RWPE2 (cell line): Measurements from ENCODE around the gene FAM124A.
A peak's percentile ranks its signal among the peaks of the same experiment; 100 is the strongest.

Source experiments
- ATAC-seq: fragments of 200-7000 bp; cut with Tn5 transposase; 3 replicates; pipeline ENCODE4 v1.9.1; 2021; ENCODE audit warnings: low read depth
- DNase-seq: peaks from one replicate; pipeline ENCODE4 v3.0.0-alpha.2; 2020; ENCODE audit warnings: low spot score
- H3K27ac ChIP-seq: fragments of 450-650 bp; 2 replicates; pipeline ENCODE4 v1.5.1; 2017; ENCODE audit warnings: mild to moderate bottlenecking; ENCODE audit not compliant: poor library complexity, severe bottlenecking
- H3K27me3 ChIP-seq: fragments of 250-450 bp; sonication (Bioruptor Pico); 2 replicates; pipeline ENCODE4 v1.5.1; 2021; ENCODE audit warnings: mild to moderate bottlenecking, moderate library complexity; ENCODE audit not compliant: insufficient read depth, poor library complexity, severe bottlenecking
- H3K36me3 ChIP-seq: fragments of 250-450 bp; sonication (Bioruptor Pico); 2 replicates; pipeline ENCODE4 v1.5.1; 2020; ENCODE audit warnings: low read depth, mild to moderate bottlenecking, moderate library complexity
- H3K4me1 ChIP-seq: fragments of 250-450 bp; sonication (Bioruptor Pico); 2 replicates; pipeline ENCODE4 v1.5.1; 2021; ENCODE audit warnings: mild to moderate bottlenecking, moderate library complexity; ENCODE audit not compliant: insufficient read depth, poor library complexity, severe bottlenecking
- H3K4me3 ChIP-seq: fragments of 250-450 bp; sonication (Bioruptor Pico); 2 replicates; pipeline ENCODE4 v1.5.1; 2021; ENCODE audit warnings: mild to moderate bottlenecking, moderate library complexity; ENCODE audit not compliant: severe bottlenecking
- H3K9me3 ChIP-seq: fragments of 250-450 bp; sonication (Bioruptor Pico); 2 replicates; pipeline ENCODE4 v1.5.1; 2021; ENCODE audit warnings: mild to moderate bottlenecking, moderate library complexity; ENCODE audit not compliant: severe bottlenecking
- TF ChIP-seq, protein P1 (sequence below): fragments of 450-650 bp; IDR thresholded peaks from one replicate; pipeline ENCODE4 v1.5.1; 2017; ENCODE audit warnings: mild to moderate bottlenecking, moderate library complexity; ENCODE audit not compliant: poor library complexity, severe bottlenecking

The FAM124A gene

GRCh38 chr13:51262501-51263211 is 40.5 kb downstream of the FAM124A start:
- Histone ChIP-seq H3K27me3 (no peaks in the 10 kb centered on the region), H3K4me3 (no peak overlapping the region), H3K27ac (no peak overlapping the region), H3K36me3 (no peaks in the 10 kb centered on the region), H3K9me3 (no peaks in the 10 kb centered on the region), H3K4me1 (no peaks in the 10 kb centered on the region)
- DNase-seq (no peak), ATAC-seq (no peak)
- TF ChIP-seq, protein P1, sequence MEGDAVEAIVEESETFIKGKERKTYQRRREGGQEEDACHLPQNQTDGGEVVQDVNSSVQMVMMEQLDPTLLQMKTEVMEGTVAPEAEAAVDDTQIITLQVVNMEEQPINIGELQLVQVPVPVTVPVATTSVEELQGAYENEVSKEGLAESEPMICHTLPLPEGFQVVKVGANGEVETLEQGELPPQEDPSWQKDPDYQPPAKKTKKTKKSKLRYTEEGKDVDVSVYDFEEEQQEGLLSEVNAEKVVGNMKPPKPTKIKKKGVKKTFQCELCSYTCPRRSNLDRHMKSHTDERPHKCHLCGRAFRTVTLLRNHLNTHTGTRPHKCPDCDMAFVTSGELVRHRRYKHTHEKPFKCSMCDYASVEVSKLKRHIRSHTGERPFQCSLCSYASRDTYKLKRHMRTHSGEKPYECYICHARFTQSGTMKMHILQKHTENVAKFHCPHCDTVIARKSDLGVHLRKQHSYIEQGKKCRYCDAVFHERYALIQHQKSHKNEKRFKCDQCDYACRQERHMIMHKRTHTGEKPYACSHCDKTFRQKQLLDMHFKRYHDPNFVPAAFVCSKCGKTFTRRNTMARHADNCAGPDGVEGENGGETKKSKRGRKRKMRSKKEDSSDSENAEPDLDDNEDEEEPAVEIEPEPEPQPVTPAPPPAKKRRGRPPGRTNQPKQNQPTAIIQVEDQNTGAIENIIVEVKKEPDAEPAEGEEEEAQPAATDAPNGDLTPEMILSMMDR = no peak

DNA sequence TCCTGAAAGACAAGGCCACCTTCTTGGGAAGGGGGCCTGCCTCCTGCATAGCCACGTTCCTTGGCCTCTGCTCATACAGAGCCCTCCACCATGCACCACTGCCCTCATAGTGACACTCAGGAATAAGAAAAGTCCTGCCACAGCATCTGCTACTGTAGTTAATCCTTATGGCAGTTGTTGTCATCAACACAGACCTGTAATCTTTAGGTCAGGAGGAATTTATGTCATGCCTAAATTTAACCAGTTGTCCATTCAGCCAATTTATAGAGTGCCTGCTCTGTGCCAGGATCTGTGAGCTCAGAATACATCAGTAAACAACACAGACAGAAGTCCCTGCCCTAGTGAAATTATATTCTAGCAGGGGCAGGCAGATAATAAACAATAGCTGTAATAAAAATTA is 44.4 kb downstream of the FAM124A start:
- Histone ChIP-seq H3K27me3 (no peaks in the 10 kb centered on the region), H3K36me3 (no peaks in the 10 kb centered on the region), H3K27ac (no peak overlapping the region), H3K4me3 (no peak overlapping the region), H3K9me3 (no peaks in the 10 kb centered on the region), H3K4me1 (no peaks in the 10 kb centered on the region)
- no peak for ATAC-seq
- TF ChIP-seq, protein P1 = no peak
- DNase-seq = no peak

DNA sequence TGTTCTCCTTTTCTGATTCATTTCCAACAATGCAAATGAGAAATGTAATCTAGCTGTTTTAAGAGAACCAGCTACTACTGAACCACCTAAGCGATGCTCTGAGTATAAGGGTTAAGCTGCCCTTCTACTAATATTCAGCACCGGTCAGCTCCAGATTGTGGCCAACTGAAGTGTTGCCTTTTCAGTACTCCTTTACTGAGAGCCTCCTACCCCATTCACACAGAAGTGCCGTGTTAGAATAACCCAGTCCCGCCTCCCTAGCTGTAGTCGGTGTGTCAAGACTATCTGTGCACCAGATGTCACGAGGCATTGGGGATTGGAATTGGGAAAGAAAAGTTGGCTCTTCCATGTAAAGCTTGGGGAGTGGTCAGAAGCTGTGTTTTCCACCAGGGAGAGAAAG is 45.4 kb downstream of the FAM124A start:
- Histone ChIP-seq H3K4me3 (no peak overlapping the region), H3K27ac (no peak overlapping the region), H3K36me3 (no peaks in the 10 kb centered on the region), H3K4me1 (no peaks in the 10 kb centered on the region), H3K9me3 (no peaks in the 10 kb centered on the region), H3K27me3 (no peaks in the 10 kb centered on the region)
- no peak for DNase-seq
- ATAC-seq = no peak
- TF ChIP-seq, protein P1 = no peak

GRCh38 chr13:51269039-51269438 is 46.8 kb downstream of the FAM124A start:
- TF ChIP-seq, protein P1 = no peak
- DNase-seq (no peak), ATAC-seq (peak; percentile 29; the same call in 2 of the 3 replicates)
- Histone ChIP-seq H3K27me3 (no peaks in the 10 kb centered on the region), H3K4me3 (no peak overlapping the region), H3K9me3 (no peaks in the 10 kb centered on the region), H3K27ac (no peak overlapping the region), H3K4me1 (no peaks in the 10 kb centered on the region), H3K36me3 (no peaks in the 10 kb centered on the region)
